ENCODE measurements around the gene PTPRN2.

Gene PTPRN2

DNA sequence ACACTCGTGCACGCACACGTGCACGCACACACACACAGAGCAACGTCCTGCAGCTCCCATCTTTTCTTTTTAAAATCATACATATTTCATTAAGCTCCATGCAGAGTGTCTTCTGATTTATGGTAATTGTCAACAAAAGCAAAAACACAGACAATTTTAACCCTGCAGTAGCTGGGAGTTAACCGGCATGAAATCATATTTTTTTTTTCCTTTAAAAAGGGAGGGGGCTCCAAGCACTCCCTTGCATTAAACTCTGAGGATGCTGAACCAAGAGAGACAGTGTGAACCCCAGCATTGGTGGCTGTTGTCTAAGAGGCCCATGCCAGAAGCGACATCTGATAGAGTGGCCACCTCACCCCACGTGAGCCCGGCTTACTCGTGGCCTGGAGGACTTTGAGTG lies 708.2 kb downstream of the PTPRN2 start:
- no peak for DNase-seq (ENCODE audit: low spot score)

DNA sequence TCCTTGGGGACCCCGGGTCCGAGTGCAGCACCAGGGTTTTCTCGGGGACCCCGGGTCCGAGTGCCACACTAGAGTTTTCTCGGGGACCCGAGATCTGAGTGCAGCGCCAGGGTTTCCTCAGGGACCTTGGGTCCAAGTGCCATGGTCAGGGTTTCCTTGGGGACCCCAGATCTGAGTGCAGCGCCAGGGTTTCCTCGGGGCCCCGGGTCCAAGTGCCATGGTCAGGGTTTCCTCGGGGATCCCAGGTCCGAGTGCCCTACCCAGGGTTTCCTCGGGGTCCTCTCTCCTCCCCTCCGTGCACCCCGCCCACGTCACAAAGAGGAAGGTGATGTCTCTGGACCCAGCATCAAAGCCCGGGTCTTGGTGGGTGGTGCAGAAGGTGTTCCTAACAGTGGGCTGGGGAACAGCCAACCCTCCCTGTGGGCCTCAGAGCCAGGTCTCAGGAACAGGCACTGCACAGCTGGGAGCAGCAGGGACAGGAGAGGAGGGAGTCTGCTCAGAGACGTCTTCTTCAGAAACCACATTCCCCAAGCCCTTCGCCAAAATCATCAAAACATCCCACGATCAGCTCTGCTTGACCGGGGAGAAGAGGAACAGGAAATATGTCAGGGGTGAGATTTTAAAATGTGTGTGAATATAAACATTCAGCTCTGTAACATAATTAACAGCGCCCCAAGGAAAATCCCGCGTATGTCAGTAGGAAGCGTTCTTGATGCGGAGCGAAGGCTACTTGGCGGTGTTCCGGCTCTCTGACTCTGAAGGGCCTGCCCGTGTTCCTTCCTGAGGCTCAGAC lies 710.1 kb downstream of the PTPRN2 start:
- no peak for DNase-seq (ENCODE audit: low spot score)

DNA sequence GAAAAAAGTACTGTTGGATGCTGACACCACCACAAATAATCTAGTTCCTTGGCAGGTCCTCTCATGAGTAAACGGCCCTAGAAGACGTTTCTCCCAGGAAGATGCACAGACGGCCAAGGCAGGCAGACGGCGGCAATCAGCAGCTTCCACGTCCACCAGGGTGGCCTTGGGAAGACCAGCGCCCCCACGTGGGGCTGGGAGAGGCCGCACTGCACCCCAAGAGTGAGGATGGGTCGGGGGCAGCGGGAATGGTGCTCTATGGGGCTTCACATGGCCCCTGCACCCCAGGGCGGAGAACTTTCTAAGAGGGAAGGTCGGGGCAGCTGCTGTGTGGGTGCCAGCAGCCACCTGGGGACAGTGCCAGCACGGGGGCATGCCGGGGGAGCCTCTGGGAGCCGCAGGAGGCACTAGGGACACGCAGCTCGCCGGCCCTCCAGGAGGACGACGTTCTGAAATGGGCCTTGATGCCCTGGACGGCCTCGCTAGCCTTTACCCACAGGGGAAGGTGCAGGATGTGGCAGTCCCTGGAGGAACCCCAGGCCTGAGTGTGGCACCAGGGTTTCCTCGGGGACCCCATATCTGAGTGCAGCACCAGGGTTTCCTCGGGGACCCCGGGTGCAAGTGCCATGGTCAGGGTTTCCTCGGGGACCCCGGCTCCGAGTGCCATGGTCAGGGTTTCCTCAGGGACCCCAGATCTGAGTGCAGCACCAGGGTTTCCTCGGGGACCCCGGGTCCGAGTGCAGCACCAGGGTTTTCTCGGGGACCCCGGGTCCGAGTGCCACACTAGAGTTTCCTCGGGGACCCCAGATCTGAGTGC lies 710.9 kb downstream of the PTPRN2 start:
- no peak for DNase-seq (ENCODE audit: low spot score)

DNA sequence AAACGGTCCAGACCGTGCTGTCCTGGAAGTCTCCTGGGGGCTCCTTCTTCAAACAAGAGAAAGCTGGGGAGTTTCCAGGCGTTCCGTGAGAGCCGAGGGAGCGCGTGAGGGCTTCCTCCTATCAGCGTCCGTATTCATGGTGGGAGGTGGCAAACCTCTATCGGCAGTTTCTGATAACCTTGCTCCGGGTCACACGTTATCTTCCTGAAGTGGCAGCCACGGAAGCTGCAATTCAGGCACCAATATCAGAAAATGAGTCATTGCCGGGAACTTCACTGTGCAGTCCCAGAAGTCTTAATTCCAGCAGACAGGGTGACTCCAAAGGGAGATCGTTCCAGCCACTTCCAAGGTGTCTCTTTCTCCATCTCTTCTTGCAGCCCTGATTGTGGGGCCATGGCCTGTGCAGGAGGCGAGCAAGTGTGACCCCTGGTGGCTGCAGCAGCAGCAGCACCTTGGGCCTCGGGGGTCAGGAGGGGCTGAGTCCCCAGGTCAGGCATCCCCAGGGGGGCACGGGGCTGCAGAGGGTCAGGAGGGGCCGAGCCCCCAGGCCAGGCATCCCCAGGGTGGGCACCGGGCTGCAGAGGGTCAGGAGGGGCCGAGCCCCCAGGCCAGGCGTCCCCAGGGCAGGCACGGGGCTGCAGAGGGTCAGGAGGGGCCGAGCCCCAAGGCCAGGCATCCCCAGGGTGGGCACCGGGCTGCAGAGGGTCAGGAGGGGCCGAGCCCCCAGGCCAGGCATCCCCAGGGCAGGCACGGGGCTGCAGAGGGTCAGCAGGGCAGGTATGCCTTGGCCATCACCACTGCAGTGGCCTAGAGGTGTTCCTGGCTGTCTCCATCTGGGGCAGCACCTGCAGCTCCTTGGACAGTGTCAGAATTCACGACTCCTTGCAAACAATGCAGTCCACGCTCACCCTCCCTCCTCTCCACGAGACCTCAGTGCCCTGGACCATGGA lies 712.1 kb downstream of the PTPRN2 start:
- DNase-seq (ENCODE audit: low spot score), result peak; percentile 42

DNA sequence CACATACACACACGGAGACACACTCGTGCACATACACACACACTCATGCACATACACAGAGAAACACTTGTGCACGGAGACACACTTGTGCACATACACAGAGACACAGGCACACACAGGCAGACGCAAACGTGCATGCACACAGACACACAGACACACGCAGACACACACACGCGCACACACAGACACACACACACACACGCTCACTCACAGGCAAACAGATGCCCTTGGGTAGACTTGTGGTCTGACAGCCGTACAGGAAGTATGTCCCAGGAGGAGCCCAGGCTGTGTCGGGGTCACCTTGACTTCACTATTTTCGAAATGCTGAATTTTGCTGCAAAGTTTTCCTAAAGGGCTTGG lies 712.8 kb downstream of the PTPRN2 start:
- DNase-seq (ENCODE audit: low spot score), result no peak

DNA sequence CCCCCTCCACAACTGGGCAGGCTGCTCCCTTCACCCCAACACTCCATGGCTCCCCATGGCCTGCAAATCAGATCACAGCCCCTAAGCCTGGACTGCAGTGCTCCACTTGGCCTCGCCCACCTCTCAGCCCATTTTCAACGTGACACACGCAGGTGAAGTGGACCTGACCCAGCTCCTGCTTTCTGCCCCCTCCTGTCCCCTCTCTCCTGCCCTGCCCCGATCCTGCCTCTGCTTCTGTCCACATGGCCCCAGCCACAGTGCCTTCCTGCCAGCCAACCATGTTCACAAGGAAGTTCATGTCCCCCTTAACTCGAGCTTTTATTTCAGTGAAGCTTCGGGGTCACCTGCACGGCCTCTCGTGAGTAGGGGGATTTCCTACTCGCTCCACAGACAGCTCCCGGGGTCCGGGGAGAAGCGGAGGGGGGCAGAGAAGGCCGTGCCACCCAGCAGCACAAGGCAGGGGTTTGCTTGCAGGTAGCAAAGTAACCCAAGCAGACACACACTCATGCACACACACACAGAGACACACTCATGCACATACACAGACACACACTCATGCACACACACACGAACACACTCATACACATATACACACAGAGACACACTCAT lies 713.3 kb downstream of the PTPRN2 start:
- no peak for DNase-seq (ENCODE audit: low spot score)

DNA sequence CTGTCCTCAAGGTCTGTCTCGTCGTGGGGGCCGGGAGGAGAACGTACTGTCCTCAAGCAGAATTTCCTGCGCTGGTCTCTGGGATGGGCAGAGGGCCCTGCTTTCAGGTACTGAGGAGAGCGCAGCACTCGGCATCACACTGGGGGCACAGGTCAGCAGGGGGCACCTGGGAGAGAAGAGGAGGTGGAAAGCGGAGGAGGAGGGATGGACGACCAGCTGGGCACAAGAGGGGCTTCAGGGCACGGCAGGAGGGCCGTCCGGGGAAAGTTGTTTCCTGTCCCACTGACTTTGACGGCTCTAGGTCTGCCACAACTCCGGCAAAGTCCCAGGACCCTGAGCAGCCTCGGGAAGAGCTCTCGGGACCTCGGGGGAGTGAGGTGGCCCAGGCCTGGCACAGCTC lies 714.0 kb downstream of the PTPRN2 start:
- no peak for DNase-seq (ENCODE audit: low spot score)

DNA sequence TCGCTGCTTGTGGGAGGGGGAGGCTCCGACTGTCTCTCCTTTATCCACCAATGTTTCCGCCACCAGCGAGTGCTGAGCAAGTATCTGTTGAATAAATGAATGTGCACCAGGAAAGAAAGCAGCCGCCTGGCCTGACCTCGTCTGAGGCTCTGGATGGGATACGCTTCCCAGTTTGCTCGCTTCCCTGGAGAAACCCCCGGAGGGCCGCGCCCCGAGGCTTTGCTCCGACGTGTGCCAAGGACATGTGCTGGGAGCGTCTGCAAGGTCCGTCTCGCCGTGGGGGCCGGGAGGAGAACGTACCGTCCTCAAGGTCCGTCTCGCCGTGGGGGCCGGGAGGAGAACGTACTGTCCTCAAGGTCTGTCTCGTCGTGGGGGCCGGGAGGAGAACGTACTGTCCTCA lies 714.4 kb downstream of the PTPRN2 start:
- DNase-seq (ENCODE audit: low spot score), result no peak

DNA sequence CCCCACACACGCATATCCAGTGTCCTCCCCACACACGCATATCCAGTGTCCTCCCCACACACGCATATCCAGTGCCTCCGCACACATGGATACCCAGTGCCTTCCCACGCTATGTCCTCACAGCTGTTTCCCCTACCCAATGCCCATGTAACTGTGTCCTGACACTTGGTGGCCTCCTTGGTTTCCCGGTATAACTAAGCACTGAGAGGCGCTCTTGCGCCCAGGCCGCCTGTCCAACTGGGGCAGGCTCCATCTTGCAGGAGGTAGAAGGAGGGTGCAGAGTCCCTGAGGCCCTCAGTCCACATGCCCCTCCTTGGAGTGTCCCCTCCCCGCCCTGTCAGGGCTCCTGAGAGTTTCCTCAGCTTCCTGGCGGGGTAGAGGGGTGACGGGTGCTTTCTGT lies 715.2 kb downstream of the PTPRN2 start:
- no peak for DNase-seq (ENCODE audit: low spot score)

DNA sequence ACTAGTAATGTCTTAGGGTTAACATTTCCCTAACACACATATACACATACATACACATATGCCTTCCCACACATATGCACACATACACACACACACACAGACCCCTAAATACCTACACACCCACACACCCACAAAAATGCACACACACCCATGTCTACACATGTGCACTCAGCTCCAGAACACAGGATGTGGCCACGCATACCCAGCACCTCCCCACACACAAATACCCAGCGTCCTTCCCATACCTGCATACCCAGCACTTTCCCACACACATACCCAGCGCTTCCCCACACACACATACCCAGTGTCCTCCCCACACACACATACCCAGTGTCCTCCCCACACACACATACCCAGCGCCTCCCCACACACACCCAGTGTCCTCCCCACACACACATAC lies 715.9 kb downstream of the PTPRN2 start:
- peak; percentile 19 for DNase-seq (ENCODE audit: low spot score)

DNA sequence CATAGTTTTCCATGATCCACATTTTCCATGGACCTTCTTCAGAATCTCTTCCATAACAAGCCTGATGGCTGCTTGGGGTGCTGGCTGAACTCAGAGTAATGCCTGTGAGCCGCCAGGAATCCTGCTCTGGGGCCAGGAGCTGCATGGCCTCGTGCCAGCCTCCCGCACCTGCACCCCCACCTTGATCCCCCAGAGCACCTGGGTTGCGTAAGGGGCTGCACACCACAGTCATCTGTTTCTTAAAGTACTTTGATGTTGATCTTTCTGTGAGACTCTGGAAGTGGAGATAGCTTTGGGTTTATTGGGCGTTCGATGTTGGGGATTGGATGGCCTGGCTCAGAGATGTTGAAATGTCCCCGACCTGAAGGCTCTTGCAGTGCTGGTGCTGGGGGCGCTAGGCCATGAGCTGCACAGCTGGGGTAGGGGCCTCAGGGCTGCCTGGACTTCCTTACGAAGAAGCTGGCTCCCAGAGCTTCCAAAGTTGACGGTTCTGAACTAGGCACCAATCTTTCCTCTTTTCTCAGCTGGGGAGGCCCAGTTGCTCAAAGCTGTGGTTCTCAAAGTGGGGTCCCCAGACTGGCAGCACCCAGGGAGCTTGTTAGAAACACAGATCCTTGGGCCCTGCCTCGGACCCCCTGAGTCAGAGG lies 716.9 kb downstream of the PTPRN2 start:
- no peak for DNase-seq (ENCODE audit: low spot score)

DNA sequence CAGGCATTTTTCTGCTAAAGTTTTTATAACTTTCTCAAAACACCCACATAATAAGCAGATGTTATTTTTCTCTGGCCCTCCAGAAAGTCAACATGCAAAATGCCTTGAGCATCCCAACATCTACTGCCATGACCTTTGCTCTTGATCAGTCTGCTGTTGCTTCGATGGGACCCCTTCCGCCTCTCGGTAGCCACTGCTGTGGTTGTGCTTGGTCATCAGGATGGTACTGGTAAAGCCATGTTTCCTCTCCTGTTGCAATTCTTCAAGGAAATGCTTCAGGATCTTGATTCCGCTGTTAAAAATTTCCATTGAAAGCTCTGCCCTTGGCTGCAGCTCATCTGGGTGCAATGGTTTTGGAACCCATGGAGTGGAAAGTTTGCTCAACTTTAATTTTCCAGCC lies 717.8 kb downstream of the PTPRN2 start:
- no peak for DNase-seq (ENCODE audit: low spot score)

DNA sequence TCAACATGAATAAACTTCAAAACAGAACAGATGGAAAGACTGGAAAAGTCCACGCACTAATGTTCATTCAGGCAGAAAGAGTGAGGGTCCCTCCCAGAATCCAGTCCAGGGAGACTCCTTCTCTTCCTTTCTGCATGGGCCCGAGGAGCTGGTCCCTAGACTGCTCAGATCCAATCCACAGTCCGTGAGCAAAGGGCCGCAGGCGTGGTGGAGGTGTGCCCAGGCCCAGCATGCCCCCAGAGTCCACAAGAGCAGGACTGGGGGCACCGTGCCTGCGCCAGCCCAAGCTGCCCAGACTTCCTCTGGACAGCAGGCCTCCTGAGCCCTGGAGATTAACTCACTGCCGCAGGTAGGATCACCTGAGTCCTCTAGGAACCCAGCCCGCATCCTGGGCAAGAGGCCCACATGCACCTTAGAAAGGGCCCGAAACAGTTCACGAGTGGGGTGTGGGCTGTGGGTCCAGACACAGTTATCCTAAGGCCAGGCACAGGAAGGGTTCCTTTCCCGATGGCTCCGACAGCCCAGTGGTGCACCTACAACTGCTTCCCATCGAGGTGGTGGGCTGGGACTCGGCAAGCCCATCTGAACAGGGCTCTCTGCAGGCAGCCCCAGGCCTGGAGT lies 719.8 kb downstream of the PTPRN2 start:
- no peak for DNase-seq (ENCODE audit: low spot score)

DNA sequence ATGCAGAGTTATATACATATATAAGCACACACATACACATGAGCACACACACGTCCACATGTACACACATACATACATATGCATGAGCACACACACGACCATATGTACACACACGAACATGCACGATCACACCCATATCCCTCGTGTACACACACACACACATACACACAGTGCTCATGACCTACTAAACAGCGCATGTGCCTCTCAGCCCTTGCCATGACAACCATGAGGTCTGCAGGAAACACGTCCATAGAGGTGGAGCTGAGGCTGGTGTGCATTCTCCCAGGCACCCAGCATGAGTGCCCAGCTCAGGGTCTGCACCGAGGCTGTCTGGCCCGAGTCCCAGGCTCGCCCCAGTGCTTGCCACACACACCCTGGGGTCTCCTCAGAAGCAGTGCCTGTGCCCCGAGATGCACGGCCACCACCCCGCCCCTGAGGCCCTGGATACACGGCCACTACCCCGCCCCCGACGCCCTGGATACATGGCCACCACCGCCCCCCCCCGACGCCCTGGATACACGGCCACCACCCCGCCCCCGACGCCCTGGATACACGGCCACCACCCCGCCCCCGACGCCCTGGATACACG lies 721.2 kb downstream of the PTPRN2 start:
- DNase-seq (ENCODE audit: low spot score), result no peak

DNA sequence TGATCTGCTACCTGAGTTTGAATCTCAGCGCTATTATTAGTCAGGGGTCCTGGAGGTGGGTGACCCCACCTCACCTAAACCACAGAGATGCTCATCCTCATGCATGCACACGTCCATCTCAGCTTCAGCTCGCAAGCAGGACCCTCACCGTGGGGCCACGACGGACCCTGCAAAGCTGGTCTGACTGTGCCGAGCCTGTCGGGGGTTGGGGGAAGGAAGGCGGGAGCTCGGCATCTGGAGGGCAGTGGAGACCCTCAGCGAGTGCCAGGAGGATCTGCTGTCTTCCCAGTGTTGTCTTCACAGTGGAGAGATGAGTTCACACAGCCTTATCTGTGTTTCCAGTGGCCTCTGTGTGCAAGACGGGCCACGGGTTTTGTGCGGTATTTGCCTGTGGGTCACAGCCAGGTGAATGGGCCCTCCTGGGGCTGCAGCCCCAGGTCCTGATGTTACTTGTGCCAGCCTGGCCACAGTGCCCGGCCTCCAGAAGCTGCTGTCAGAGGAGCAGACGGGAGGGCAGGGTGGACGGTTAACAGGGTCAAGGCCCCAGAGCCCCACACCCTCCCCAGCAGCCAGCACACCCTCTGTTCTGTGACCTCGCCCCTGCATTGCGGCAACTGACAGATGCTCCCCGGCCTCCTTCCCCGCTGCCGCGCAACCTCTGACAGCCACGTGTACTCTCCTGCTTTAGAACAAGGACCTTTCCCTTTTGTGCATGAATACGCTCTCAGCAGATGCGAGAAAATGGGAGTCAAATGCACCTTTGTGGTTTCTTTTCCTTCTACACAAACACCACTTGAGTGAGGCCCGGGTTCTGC lies 722.1 kb downstream of the PTPRN2 start:
- DNase-seq (ENCODE audit: low spot score), result no peak

DNA sequence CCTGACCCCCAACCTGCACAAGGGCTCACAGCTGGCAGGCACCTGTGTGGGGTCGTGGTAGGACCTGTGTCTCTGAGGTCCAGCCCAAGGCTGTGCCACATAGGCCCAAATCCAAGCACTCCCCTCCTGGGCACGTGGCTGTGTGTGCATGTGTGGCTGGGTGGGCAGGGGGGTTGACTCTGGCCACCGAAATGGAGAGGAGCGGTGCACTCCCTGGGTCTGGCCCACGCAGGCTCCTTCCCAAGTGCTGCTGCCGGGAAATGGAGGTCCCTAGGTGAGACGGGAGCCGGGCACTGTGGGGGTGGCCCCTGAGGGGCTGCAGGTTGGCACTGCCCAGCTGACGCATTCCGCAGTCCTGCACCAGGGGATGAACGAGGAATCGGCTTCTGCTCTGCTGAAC lies 722.7 kb downstream of the PTPRN2 start:
- DNase-seq (ENCODE audit: low spot score), result no peak

DNA sequence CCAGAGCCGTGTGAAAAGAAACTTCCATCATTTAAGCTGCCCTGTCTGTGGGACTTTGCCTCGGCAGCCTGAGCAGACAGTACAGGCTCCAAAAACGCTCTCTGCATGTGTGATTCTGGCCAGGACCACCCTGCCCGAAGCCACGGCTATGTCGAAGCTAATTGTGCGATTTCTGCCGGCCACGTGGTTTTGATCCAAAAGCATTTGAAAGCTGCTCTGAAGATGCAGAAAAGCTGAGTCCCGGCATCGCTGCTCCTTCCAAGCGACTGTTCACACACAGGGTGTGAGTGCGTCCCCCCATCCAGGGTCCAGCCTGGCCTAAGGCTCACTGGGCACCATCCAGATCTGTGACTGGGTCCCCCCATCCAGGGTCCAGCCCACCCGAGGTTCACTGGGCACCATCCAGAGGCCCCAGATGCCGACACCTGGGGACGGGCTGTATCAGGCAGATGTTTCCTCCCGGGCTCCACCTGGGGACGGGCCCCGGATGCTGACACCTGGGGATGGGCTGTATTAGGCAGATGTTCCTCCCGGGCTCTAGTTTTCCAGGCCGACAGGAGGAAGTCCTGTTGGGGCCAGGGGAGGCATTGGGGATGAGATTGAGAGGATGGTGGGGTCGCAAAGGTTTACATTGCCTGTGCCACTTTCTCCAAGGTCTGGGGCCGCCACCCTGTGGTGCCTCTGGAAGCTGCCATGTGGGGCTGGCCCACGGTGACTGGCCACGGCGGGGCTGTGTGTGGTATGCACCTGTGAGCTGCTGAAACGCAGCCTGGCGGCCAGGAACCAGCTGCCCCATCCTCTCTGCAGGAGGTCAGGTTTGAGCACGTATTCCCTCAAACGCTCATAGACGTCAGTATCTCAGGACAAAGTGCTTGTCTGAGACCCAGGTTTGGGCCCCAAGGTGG lies 723.5 kb downstream of the PTPRN2 start:
- no peak for DNase-seq (ENCODE audit: low spot score)

DNA sequence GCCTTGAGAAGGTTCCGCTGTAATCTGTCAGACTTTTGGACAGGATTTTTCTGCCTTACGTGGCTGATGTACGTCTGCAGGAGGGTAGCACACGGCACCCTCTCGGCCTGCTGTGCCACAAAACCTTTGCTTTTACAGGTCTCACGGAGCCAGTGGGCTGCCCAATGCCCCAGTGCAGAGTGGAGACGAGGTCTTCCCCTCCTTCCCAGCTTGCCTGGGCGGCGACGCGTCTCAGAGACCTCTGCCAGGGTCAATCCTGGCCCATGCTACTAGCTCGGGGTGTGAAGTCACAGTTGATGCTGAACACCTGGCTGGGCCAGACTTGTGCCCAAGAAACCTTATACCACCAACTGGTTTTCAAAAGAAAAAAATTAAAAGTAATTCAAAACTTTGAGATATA lies 724.4 kb downstream of the PTPRN2 start:
- DNase-seq (ENCODE audit: low spot score), result no peak

DNA sequence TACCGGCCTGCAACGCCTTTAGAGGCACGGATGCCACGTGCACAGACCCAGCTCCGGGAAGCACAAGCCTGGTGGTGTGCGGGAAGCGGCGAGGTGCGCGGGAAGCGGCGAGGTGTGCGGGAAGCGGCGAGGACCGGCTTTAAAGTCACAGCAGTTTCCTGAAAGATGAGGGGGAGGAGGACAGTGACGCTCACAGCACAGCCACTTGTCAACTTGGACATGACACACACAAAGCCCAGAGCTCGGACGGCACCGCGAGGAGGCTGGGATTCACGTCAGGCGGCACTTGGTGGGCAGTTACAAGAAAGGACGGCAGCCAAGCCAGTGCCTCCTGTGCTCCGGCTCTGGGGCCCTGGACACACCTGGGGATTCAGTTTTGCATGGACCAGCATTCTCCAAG lies 724.9 kb downstream of the PTPRN2 start:
- no peak for DNase-seq (ENCODE audit: low spot score)

Data from SW480 (cell line).